HG03095 (cell line): ENCODE results near the gene SLC25A38.
"Not testable (repeated sequence)": the region's sequence is repeated elsewhere in the genome, so short reads cannot be mapped to it uniquely, and the experiment has no call there.

Experiments
- ATAC-seq: cut with Tn5 transposase; IDR thresholded peaks from one replicate; pipeline ENCODE4 v1.9.1; 2021; ENCODE audit warnings: moderate library complexity; ENCODE audit not compliant: unreplicated experiment

The SLC25A38 gene

GRCh38 chr3:39383045-39383880, at the start of gene SLC25A38:
TSS of gene SLC25A38 (plus strand) at chr3:39383370. CDS start at chr3:39383725, 355 bp downstream.
- peak; percentile 65 for ATAC-seq

- ATAC-seq, result no peak
Observed at GRCh38 chr3:39333607-39334006, 49.6 kb upstream of the SLC25A38 start.

- ATAC-seq, result no peak
Observed at GRCh38 chr3:39334205-39334604, 49.0 kb upstream of the SLC25A38 start.

GRCh38 chr3:39338201-39338600, 45.0 kb upstream of the SLC25A38 start:
- ATAC-seq, result no peak

- no peak for ATAC-seq
Observed at GRCh38 chr3:39339086-39339485, 44.1 kb upstream of the SLC25A38 start.

GRCh38 chr3:39343076-39343717, 40.0 kb upstream of the SLC25A38 start:
- no peak for ATAC-seq

- ATAC-seq, result no peak
Observed at GRCh38 chr3:39343760-39344159, 39.4 kb upstream of the SLC25A38 start.

- ATAC-seq, result no peak
Observed at GRCh38 chr3:39344746-39345344, 38.3 kb upstream of the SLC25A38 start.

- ATAC-seq, result peak; percentile 90
Observed at GRCh38 chr3:39346785-39347585, 36.2 kb upstream of the SLC25A38 start.

GRCh38 chr3:39347586-39347876, 35.6 kb upstream of the SLC25A38 start:
- ATAC-seq, result no peak

- no peak for ATAC-seq
Observed at GRCh38 chr3:39349080-39349479, 34.1 kb upstream of the SLC25A38 start.

- ATAC-seq, result no peak
Observed at GRCh38 chr3:39350714-39351113, 32.5 kb upstream of the SLC25A38 start.

GRCh38 chr3:39351134-39351533, 32.0 kb upstream of the SLC25A38 start:
- not testable (repeated sequence) for ATAC-seq

GRCh38 chr3:39353168-39353927, 29.8 kb upstream of the SLC25A38 start:
- ATAC-seq, result not testable (repeated sequence)

- ATAC-seq, result no peak
Observed at GRCh38 chr3:39358333-39358732, 24.8 kb upstream of the SLC25A38 start.

- ATAC-seq, result no peak
Observed at GRCh38 chr3:39361252-39361927, 21.8 kb upstream of the SLC25A38 start.

- no peak for ATAC-seq
Observed at GRCh38 chr3:39362192-39362591, 21.0 kb upstream of the SLC25A38 start.

- ATAC-seq, result no peak
Observed at GRCh38 chr3:39362812-39363211, 20.4 kb upstream of the SLC25A38 start.

GRCh38 chr3:39370450-39370849, 12.7 kb upstream of the SLC25A38 start:
- not testable (repeated sequence) for ATAC-seq

GRCh38 chr3:39372833-39373232, 10.3 kb upstream of the SLC25A38 start:
- no peak for ATAC-seq
